ENCODE data around the gene MORN1. TPM values are rescaled to one million over a fixed set of nuclear protein-coding genes. Genes with fewer than 3 reads are reported as not detected.

MORN1 gene
- polyA plus RNA-seq, 3 donors = 9.1 to 9.5 (median 9.2) TPM

DNA sequence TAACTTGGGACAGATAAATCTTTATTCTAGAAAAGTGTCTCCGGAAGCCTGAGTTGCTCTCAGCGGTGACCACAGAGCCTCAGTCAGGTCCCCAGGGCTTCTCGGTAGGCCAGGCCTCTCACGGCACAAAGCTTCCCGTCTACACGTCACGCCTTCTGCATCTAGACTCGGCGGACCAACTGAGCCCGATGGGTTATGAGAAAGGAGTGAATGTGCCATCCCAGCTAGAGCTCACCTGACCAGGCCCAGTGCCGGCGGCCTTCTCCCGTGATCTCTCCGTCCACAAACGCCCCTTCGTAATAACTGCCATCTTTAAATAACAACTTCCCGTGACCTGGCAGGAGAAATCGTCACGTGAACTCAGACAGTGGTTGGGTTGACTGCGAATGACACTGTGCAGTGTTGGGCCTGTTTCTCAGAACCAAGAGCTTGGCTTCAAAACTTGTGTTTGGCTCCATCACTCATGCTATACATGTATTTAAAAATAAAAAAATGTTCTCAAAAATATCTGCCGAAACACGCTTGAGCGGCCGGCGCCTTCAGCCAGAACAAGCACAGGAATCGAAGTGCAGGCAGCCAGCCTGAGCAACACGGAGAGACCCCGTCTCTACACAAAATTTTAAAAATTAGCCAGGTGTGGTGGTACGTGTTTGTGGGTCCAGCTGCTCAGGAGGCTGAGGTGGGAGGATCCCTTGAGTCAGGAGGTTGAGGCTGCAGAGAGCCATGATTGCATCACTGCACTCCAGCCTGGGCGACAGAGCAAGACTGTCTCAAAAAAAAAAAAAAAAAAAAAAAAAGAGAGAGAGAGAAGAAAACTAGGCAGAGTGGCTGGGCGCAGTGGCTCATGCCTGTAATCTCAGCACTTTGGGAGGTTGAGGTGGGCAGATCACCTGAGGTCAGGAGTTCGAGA, 3.1 kb downstream of the MORN1 start:
- DNase-seq (ENCODE audit: low read depth in 3 of 3, low spot score in 2 of 3) = no peak

GRCh38 chr1:2386636-2387611, 4.4 kb downstream of the MORN1 start:
- DNase-seq (ENCODE audit: low read depth in 3 of 3, low spot score in 2 of 3) = no peak

DNA sequence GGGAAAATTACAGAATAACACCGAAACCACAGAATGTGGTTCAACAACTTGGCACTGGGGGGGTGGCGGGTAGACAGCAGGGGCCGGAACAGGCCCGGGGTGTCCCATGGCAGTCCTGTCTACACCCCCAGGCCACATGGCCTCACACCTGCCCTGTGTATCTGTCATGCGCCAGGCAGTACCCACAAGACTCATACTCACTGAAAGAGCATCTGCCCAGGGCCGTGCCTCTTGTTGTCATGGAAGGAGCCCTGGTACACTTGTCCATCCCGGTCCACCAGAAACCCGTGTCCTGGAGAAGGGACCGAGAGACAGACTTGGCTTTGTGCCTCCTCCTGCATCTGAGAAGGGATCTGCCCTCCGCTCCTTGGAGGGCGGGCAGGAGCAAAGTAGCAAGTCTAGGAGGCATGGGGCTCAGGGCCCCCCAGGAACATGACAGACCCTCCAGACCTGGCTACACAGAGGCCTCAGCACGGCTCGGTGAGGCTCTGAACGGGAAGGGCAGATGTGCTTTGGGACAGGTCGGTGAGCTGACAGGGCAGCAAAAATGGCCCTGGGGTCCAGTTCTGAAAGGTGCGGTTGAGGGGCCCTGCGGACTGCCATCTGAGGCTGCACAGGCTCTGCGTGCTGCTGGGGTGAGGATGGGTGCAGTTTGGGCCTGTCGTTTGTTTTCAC, 5.6 kb downstream of the MORN1 start:
- DNase-seq (ENCODE audit: low read depth in 3 of 3, low spot score in 2 of 3) = no peak

DNA sequence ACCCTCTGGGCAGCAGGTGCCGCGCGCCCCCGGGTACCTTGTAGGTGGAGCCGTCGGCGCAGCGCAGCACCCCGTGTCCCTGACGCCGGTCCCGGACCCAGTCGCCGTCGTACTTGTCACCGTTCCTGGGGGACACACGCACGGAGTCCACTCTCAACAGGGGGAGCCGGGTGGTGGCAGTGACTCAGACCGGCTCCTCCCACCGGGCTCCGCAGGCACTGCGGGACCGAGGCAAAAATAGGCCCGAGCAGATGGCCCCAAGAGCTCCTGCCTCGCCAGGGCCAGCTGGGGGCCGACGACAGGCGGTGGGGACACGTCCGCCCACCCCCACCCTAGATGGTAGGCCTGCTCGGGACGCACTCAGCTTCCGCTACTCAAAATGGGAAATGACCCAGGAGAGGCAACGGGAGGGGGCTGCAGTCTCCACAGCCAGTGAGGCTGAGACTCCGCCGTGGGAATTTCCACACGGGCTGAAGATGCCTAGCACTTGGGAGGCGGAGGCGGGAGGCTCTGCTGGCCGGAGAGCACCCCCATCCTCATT, 6.3 kb downstream of the MORN1 start:
- DNase-seq (ENCODE audit: low read depth in 3 of 3, low spot score in 2 of 3) = no peak

GRCh38 chr1:2384130-2384860, 7.1 kb downstream of the MORN1 start:
- no peak for DNase-seq (ENCODE audit: low read depth in 3 of 3, low spot score in 2 of 3)

DNA sequence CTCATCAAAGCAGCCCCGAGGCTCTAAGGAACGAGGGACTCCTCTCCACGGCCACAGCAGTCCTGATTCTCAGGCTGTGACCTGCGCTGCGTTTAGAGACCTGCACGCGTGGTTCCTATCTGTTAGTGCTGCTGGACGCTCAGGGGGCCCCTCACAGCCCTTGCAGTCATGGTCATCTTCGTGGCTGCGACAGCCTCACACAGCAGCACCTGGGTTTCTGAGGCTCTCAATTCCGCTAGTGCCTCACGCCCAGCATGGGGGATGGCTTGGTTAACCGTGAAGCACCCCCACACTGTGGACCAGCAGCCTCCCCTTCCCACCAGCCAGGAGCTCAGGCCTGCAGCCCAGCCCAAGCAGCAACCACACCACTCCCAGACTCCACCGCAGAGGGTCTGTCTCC, 7.8 kb downstream of the MORN1 start:
- DNase-seq (ENCODE audit: low read depth in 3 of 3, low spot score in 2 of 3) = no peak

DNA sequence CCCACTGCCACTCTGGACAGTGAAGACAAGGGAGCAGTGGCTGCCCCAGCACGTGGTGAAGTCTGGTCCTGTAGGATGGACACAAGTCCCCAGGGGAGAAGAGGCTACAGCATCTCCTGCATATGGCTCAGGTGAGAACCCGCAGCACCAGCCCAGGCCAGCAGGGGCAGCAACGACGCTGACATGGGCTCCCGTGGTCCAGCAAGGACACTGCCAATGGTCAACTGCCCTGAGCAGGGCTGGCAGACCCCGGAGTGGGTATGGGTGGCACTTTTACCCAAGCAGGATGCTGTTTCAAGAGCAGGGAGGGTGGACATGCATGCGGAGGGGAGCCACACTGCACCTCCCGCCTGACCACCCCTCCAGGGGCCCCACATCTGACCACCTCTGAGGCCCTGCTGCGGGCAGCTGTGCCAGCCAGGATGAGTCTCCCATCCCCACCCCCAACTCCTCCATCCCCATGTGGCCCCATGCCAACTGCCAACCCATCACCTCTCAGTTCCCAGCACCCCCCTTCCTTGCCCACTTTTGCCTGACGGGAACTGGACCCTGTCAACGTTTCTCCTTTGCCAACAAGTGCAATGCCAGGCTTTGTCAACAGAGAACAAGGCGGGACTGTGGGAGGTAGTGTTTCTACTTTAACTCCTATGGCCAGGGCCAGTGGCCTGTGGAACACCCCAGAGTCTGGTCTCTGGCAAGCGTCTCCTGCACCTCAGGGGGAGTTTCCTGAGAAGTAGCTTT, 8.6 kb downstream of the MORN1 start:
- DNase-seq (ENCODE audit: low read depth in 3 of 3, low spot score in 2 of 3) = no peak

DNA sequence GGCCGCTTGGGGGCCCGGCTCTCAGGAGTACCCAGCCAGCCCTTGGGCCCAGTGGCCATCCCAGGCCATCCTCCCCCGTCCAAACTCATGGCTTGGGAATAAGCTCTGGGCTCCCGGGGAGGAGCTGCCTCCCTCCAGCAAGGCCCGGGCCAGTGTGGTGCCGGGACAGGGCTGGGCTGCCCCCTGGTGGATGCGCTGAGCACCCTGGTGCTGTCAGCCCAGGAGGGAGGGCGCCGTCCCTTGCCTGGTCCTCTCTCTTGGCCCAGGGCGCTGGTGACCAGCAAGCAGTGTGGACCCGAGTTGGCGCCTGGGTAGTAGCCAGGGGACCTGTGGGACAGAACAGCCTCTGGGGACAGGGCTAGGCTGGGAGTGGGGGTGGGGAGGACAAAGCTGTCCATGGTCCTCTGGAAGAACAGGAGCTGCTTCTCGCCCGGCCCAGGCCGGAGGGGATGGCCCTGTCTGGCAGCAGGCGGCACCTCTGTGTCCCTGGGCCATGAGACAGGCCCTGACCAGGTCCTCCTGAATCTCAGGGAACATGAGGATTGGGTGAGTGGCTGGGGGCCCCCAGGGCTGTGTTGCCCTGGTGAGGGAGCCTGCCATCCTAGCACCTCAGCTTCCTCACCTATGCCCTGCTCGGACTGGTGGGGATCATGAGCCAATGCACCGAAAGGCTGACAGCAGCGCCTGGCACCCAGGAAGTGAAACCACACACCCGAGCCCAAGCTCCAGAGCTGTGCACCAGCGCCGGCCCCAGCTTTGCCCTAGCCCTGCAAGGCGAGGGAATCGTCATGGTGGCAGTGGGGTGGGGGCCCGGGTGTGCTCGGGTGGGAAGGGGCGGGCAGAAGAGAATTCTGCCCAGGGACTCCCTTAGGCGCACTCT, 9.4 kb downstream of the MORN1 start:
- DNase-seq (ENCODE audit: low read depth in 3 of 3, low spot score in 2 of 3) = peak in 2 of 3 donors; percentile 52 to 56

DNA sequence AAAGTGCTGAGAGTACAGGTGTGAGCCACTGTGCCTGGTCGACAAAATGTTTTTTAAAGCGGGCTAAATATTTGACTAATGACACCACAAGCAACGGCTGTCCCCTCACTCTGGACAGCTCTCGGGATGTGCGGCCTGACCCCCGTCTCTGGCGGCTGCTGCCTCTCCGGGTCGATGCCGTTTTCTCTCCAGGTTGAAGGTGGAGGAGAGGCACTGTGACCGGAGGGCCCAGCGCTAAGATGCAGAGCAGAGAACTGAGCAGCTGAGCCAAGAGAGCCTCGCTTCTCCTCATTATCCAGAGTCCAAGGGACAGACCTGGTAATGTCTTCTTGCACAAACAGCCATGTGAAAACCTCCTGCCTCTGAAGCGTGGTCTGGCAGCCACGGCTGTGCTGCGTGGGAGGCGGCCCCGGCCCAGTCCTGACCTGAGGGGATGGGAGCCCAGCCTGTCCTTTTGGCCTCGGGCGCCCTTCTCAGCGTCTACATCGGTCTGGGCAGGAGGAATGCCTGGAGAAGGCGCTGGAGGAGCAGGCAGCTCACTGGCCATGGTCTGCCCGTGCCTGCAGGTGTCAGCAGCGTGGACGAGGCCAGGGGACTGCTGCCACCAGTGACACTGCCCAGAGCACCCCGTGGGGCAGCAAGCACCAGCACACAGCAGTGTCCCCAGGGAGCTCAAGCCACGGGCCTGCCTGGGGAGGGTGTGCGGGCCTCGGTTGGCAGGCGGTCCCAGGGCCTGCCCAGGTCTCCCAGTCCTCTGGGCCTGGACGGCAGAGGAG, 10.3 kb downstream of the MORN1 start:
- DNase-seq (ENCODE audit: low read depth in 3 of 3, low spot score in 2 of 3) = no peak

DNA sequence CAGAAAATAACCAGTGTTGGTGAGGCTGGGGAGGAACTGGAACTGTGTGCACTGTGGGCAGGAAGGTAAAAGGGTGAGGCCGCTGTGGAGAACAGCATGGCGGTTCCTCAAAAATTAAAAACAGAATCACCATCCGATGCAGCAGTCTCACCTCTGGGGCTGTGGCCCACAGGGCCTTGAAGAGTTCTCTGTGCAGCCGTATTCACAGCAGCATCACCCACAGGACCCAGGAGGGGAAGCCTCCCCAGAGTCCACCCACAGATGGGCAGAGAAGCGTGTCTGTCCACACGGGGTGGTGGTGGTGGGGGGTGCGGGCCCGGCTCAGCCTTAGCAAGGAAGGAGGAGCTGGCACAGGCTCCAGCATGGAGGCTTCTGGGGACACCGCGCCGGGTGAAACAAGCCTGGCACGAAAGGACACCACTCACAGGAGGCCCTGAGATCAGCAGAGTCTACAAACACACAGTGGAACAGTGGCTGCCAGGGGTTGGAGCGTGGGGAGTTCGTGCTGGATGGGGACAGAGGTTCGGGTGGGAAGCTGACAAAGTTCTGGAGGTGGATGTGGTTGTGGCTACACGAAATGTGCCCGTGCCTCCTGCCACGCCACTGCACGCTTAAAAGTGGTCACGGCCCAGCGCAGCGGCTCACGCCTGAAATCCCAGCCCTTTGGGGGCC, 11.5 kb downstream of the MORN1 start:
- DNase-seq (ENCODE audit: low read depth in 3 of 3, low spot score in 2 of 3) = no peak

- DNase-seq (ENCODE audit: low read depth in 3 of 3, low spot score in 2 of 3) = no peak
These were observed 12.2 kb downstream of the MORN1 start for GRCh38 chr1:2378956-2379732.

- no peak for DNase-seq (ENCODE audit: low read depth in 3 of 3, low spot score in 2 of 3)
These were observed 12.9 kb downstream of the MORN1 start for GRCh38 chr1:2378441-2378851.

GRCh38 chr1:2377751-2378440, 13.5 kb downstream of the MORN1 start:
- no peak for DNase-seq (ENCODE audit: low read depth in 3 of 3, low spot score in 2 of 3)

- DNase-seq (ENCODE audit: low read depth in 3 of 3, low spot score in 2 of 3) = no peak
These were observed 14.3 kb downstream of the MORN1 start for GRCh38 chr1:2376931-2377672.

DNA sequence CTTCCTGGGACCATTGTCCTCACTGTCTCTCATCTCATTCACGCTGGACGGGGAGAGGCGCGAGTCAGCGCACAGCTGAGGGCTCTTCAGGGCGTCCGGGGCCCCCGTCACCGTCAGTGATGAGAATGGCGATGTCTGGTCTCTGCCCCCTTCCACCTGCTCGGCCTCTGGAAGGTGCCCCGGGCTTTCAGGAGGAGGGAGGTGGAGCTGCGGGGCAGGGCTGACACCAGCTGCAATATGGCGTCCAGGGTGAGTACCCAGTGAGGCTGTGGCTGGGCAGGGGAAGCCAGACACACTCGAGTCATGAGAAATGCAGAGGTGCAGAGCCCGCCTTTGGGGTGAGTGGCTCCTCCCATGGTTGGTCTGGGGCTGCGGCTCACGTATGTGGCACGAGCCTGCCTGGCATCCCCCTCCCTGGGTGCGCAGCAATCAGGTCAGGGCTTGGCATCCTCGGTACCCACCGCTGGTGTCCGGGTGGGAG, 15.1 kb downstream of the MORN1 start:
- DNase-seq (ENCODE audit: low read depth in 3 of 3, low spot score in 2 of 3) = no peak

Measured in right renal cortex interstitium (tissue), 3 donors.